ENCODE results near the gene SERBP1.

GRCh38 chr1:67429528-67430357 is 459 bp downstream of the SERBP1 start:
- no peak for TF ChIP-seq CTCF (conservative IDR thresholded peaks at IDR 0.05)
- no peak for TF ChIP-seq ZFX (IDR thresholded peaks at IDR 0.05)
